B cell (primary cell): ENCODE measurements around the gene GPM6B.

Experiments used
- CTCF ChIP-seq: fragments of 200-600 bp; IDR thresholded peaks from one replicate; pipeline ENCODE4 v1.8.0; 2022; ENCODE audit warnings: antibody characterized with exemption, mild to moderate bottlenecking
- EZH2 ChIP-seq: IDR thresholded peaks from 2 replicates; pipeline ENCODE4 v1.6.1; 2012; ENCODE audit warnings: borderline replicate concordance, low read depth, mild to moderate bottlenecking, moderate library complexity, low read length; ENCODE audit not compliant: insufficient read depth, poor library complexity, severe bottlenecking

- no peak for TF ChIP-seq CTCF
- no peak for TF ChIP-seq EZH2
Measured at GRCh38 chrX:13829983-13830382, 13.1 kb upstream of the GPM6B start.
